ENCODE measurements around the gene SSR1. TPM values are rescaled to one million over a fixed set of nuclear protein-coding genes. Genes with fewer than 3 reads are reported as not detected.

Gene SSR1
- total and polyA plus RNA-seq, 9 of the 15 experiments (the other 6 are each of a cell fraction or from before 2014, with no cell fraction given), result 87.7 to 220 (median 144) TPM

DNA sequence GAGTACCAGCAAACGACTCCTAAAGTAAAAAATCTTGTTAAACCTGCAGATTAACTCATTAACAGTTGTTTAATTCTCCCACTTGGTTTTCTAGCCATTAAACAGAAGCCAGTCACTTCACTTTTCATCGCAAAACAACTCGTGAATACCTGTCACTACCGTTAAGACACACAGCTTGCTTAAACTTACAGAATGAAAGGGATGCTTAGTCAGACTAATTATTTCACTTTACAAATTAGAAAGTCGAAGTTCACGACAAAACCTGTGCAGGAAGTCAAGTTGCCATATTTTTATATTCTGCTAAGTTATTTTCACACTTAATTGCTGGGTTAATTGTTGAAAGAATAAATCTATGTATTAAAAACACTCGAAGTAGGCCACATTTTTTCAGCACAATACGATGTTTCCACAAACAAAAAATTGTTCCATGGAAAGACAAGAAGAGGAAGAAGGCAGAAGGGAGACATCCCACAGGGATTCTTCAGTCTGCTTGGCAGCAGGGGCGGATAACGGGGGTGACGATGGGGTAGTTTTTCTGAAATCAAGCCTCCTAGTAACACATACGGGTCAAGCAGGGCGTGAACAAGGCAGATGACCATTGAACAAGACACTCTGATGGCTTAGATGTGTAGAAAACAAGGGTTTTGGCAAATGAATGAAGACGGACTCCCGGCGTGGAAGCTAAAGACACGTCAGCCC, 933 bp downstream of the SSR1 start (continued):
- TF ChIP-seq, protein P1, sequence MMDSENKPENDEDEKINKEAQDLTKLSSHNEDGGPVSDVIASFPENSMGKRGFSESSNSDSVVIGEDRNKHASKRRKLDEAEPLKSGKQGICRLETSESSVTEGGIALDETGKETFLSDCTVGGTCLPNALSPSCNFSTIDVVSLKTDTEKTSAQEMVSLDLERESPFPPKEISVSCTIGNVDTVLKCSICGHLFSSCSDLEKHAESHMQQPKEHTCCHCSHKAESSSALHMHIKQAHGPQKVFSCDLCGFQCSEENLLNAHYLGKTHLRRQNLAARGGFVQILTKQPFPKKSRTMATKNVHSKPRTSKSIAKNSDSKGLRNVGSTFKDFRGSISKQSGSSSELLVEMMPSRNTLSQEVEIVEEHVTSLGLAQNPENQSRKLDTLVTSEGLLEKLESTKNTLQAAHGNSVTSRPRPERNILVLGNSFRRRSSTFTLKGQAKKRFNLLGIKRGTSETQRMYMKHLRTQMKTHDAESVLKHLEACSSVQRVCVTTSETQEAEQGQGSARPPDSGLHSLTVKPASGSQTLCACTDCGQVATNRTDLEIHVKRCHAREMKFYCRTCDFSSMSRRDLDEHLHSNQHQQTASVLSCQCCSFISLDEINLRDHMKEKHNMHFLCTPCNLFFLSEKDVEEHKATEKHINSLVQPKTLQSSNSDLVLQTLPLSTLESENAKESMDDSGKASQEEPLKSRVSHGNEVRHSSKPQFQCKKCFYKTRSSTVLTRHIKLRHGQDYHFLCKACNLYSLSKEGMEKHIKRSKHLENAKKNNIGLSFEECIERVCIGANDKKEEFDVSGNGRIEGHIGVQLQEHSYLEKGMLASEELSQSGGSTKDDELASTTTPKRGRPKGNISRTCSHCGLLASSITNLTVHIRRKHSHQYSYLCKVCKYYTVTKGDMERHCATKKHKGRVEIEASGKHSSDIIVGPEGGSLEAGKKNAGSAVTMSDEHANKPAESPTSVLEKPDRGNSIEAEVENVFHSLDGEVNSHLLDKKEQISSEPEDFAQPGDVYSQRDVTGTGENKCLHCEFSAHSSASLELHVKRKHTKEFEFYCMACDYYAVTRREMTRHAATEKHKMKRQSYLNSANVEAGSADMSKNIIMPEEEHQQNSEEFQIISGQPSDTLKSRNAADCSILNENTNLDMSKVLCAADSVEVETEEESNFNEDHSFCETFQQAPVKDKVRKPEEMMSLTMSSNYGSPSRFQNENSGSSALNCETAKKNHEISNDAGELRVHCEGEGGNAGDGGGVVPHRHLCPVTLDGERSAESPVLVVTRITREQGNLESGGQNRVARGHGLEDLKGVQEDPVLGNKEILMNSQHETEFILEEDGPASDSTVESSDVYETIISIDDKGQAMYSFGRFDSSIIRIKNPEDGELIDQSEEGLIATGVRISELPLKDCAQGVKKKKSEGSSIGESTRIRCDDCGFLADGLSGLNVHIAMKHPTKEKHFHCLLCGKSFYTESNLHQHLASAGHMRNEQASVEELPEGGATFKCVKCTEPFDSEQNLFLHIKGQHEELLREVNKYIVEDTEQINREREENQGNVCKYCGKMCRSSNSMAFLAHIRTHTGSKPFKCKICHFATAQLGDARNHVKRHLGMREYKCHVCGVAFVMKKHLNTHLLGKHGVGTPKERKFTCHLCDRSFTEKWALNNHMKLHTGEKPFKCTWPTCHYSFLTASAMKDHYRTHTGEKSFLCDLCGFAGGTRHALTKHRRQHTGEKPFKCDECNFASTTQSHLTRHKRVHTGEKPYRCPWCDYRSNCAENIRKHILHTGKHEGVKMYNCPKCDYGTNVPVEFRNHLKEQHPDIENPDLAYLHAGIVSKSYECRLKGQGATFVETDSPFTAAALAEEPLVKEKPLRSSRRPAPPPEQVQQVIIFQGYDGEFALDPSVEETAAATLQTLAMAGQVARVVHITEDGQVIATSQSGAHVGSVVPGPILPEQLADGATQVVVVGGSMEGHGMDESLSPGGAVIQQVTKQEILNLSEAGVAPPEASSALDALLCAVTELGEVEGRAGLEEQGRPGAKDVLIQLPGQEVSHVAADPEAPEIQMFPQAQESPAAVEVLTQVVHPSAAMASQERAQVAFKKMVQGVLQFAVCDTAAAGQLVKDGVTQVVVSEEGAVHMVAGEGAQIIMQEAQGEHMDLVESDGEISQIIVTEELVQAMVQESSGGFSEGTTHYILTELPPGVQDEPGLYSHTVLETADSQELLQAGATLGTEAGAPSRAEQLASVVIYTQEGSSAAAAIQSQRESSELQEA (IDR thresholded peaks at IDR 0.05; ENCODE audit: low read depth), result 0 out of 2 replicates have a peak, but pooled peaks have one; percentile 17
- no peak for TF ChIP-seq STAT5A (IDR thresholded peaks at IDR 0.05; ENCODE audit: borderline replicate concordance, low read length)
- no peak; the same call in 1 of the 2 replicates for TF ChIP-seq CREM (IDR thresholded peaks at IDR 0.05; ENCODE audit: low read depth)
- TF ChIP-seq ZNF717 (CRISPR knock-in tag; IDR thresholded peaks at IDR 0.05), result no peak
- TF ChIP-seq XRCC4 (IDR thresholded peaks at IDR 0.05; ENCODE audit: extremely low read depth, insufficient read depth, insufficient read length), result no peak
- no peak; the same call in 1 of the 2 replicates for TF ChIP-seq EP400 (IDR thresholded peaks at IDR 0.05)
- TF ChIP-seq, protein P2, sequence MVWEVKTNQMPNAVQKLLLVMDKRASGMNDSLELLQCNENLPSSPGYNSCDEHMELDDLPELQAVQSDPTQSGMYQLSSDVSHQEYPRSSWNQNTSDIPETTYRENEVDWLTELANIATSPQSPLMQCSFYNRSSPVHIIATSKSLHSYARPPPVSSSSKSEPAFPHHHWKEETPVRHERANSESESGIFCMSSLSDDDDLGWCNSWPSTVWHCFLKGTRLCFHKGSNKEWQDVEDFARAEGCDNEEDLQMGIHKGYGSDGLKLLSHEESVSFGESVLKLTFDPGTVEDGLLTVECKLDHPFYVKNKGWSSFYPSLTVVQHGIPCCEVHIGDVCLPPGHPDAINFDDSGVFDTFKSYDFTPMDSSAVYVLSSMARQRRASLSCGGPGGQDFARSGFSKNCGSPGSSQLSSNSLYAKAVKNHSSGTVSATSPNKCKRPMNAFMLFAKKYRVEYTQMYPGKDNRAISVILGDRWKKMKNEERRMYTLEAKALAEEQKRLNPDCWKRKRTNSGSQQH (CRISPR knock-in tag; IDR thresholded peaks at IDR 0.05), result peak; percentile 99
- TF ChIP-seq MAX (CRISPR knock-in tag; IDR thresholded peaks at IDR 0.05), result no peak
- TF ChIP-seq SAFB2 (IDR thresholded peaks at IDR 0.05; ENCODE audit: borderline replicate concordance, low read depth, low read length, severe bottlenecking), result no peak
- no peak for TF ChIP-seq ZBTB17 (CRISPR knock-in tag; IDR thresholded peaks at IDR 0.05)
- no peak for TF ChIP-seq POLR2G (IDR thresholded peaks at IDR 0.05; ENCODE audit: low read depth, low read length)
- 0 out of 2 replicates have a peak, but pooled peaks have one; percentile 23 for TF ChIP-seq RUNX1 (IDR thresholded peaks at IDR 0.05; ENCODE audit: low read depth)
- no peak for TF ChIP-seq ZNF224 (CRISPR knock-in tag; IDR thresholded peaks at IDR 0.05)
- no peak for TF ChIP-seq FOXP1 (CRISPR knock-in tag; IDR thresholded peaks at IDR 0.05)
- TF ChIP-seq, protein P3, sequence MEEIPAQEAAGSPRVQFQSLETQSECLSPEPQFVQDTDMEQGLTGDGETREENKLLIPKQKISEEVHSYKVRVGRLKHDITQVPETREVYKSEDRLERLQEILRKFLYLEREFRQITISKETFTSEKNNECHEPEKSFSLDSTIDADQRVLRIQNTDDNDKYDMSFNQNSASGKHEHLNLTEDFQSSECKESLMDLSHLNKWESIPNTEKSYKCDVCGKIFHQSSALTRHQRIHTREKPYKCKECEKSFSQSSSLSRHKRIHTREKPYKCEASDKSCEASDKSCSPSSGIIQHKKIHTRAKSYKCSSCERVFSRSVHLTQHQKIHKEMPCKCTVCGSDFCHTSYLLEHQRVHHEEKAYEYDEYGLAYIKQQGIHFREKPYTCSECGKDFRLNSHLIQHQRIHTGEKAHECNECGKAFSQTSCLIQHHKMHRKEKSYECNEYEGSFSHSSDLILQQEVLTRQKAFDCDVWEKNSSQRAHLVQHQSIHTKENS (CRISPR knock-in tag; IDR thresholded peaks at IDR 0.05), result no peak
